DOHH2 (cell line): Measurements from ENCODE around the gene DCAF11.

Experiments used
- CTCF ChIP-seq: fragments of 200-600 bp; sonication (generic); IDR thresholded peaks from one replicate; pipeline ENCODE4 v1.5.1; 2014; ENCODE audit warnings: antibody characterized with exemption, mild to moderate bottlenecking, low read depth, low read length; ENCODE audit not compliant: poor library complexity, severe bottlenecking
- EZH2phosphoT487 ChIP-seq: fragments of 200-600 bp; sonication (generic); IDR thresholded peaks from 2 replicates; pipeline ENCODE4 v1.6.1; 2017; ENCODE audit warnings: borderline replicate concordance, mild to moderate bottlenecking, antibody characterized with exemption, low read length, moderate library complexity, mixed read lengths

GRCh38 chr14:24123424-24124417 is 9.1 kb downstream of the DCAF11 start:
- TF ChIP-seq CTCF, result no peak
- no peak for TF ChIP-seq EZH2phosphoT487
